A549 (cell line): Measurements from ENCODE around the gene ADCY7. TPM values are rescaled to one million over a fixed set of nuclear protein-coding genes. Genes with fewer than 3 reads are reported as not detected.

ENCODE experiments used
- ATAC-seq, 2 experiments: fragments of 200-7000 bp in 1 of 2; fragments of >200 bp in 1 of 2; cut with Nextera tagmentation in 1 of 2; cut with Tn5 transposase in 1 of 2; 3 replicates each; pipeline versions ENCODE4 v1.8.0 to v1.9.1; 2018 to 2020; ENCODE audit warnings: mild to moderate bottlenecking in 1 of 2, moderate library complexity in 1 of 2
- CTCF ChIA-PET: fragments of 300-600 bp; sonication (Branson Sonifier 250); formaldehyde crosslinking; extraction: SDS; loops from one replicate; lab custom pipeline; 2021; ENCODE audit warnings: antibody characterized with exemption, inconsistent platforms; lab: Yijun Ruan, JAX
- POLR2A ChIA-PET: fragments of 350-600 bp; formaldehyde crosslinking; extraction: SDS; loops from one replicate; lab custom pipeline; 2021; ENCODE audit warnings: antibody characterized with exemption, inconsistent platforms; lab: Yijun Ruan, JAX
- DNase-seq, 2 experiments: peaks; one replicate each; pipeline versions ENCODE4 v3.0.0 to v3.0.0-alpha.2; 2011 to 2016; ENCODE audit warnings: low read depth in 1 of 2, low spot score in 1 of 2
- FAIRE-seq: peaks from 2 replicates; lab custom pipeline; 2011; peaks lifted over from hg19 to GRCh38; lab: Jason Lieb, UNC
- H3K27ac ChIP-seq, 2 experiments: fragments of >200 bp; sonication (Bioruptor Twin); formaldehyde crosslinking; 3 replicates each; pipeline ENCODE4 v1.5.1; 2016 to 2017
- H3K4me1 ChIP-seq: fragments of >200 bp; sonication (Bioruptor Twin); formaldehyde crosslinking; 3 replicates; pipeline ENCODE4 v1.6.1; 2016
- H3K4me2 ChIP-seq: fragments of >200 bp; sonication (Bioruptor Twin); formaldehyde crosslinking; 3 replicates; pipeline ENCODE4 v1.6.1; 2016
- H3K4me3 ChIP-seq: fragments of >200 bp; sonication (Bioruptor Twin); formaldehyde crosslinking; 3 replicates; pipeline ENCODE4 v1.5.1; 2016
- H3K9me3 ChIP-seq: fragments of >200 bp; sonication (Bioruptor Twin); formaldehyde crosslinking; 3 replicates; pipeline ENCODE4 v1.6.1; 2016
- CBX2 ChIP-seq: fragments of 200-600 bp; sonication (generic); IDR thresholded peaks from 2 replicates; pipeline ENCODE4 v1.6.1; 2016; ENCODE audit warnings: low read depth, mild to moderate bottlenecking, borderline replicate concordance
- CBX8 ChIP-seq: fragments of 200-600 bp; sonication (generic); IDR thresholded peaks from 2 replicates; pipeline ENCODE4 v1.6.1; 2016
- EHF ChIP-seq: fragments of 250-450 bp; sonication (Bioruptor Pico); IDR thresholded peaks from 2 replicates; pipeline ENCODE4 v1.5.0; 2020; ENCODE audit warnings: mild to moderate bottlenecking
- ESRRA ChIP-seq: fragments of 150-350 bp; IDR thresholded peaks from 2 replicates; pipeline ENCODE4 v1.6.1; 2014; ENCODE audit warnings: mild to moderate bottlenecking, low read length, borderline replicate concordance
- FOSB ChIP-seq: fragments of 250-450 bp; sonication (Bioruptor Pico); IDR thresholded peaks from 2 replicates; pipeline ENCODE4 v1.5.0; 2020; ENCODE audit warnings: mild to moderate bottlenecking, moderate library complexity
- FOSL2 ChIP-seq, 2 experiments: fragments of 450-650 bp in 1 of 2; fragments of >200 bp in 1 of 2; sonication (Bioruptor Twin) in 1 of 2; formaldehyde crosslinking; IDR thresholded peaks; 2 replicates each; pipeline versions ENCODE4 v1.5.0 to v1.6.1; 2016 to 2020; ENCODE audit warnings: mild to moderate bottlenecking in 1 of 2, moderate library complexity in 1 of 2
- FOXS1 ChIP-seq: fragments of 250-450 bp; sonication (Bioruptor Pico); IDR thresholded peaks from 2 replicates; pipeline ENCODE4 v1.5.0; 2020; ENCODE audit warnings: mild to moderate bottlenecking, moderate library complexity
- HDAC2 ChIP-seq: fragments of 200-600 bp; sonication (generic); IDR thresholded peaks from 2 replicates; pipeline ENCODE4 v1.6.1; 2016
- HES2 ChIP-seq: fragments of >200 bp; sonication (Bioruptor Twin); formaldehyde crosslinking; IDR thresholded peaks from 2 replicates; pipeline ENCODE4 v1.6.1; 2016
- HEYL ChIP-seq: fragments of 250-450 bp; sonication (Bioruptor Pico); IDR thresholded peaks from 2 replicates; pipeline ENCODE4 v1.8.0; 2021; ENCODE audit warnings: mild to moderate bottlenecking, moderate library complexity
- HOXA7 ChIP-seq: fragments of 250-450 bp; sonication (Bioruptor Pico); IDR thresholded peaks from 2 replicates; pipeline ENCODE4 v1.5.0; 2020; ENCODE audit warnings: mild to moderate bottlenecking, moderate library complexity
- HOXB13 ChIP-seq: fragments of 250-450 bp; sonication (Bioruptor Pico); IDR thresholded peaks from 2 replicates; pipeline ENCODE4 v1.5.0; 2020; ENCODE audit warnings: low read depth, mild to moderate bottlenecking, moderate library complexity
- KDM1A ChIP-seq: fragments of 200-600 bp; sonication (generic); IDR thresholded peaks from 2 replicates; pipeline ENCODE4 v1.6.1; 2016; ENCODE audit warnings: low read depth, mild to moderate bottlenecking
- KDM5A ChIP-seq: fragments of 200-600 bp; sonication (generic); IDR thresholded peaks from 2 replicates; pipeline ENCODE4 v1.6.1; 2016; ENCODE audit warnings: antibody characterized with exemption, mild to moderate bottlenecking
- MAFK ChIP-seq: fragments of 450-650 bp; IDR thresholded peaks from 2 replicates; pipeline ENCODE4 v1.6.1; 2014; ENCODE audit not compliant: partially characterized antibody
- MAZ ChIP-seq: fragments of 150-350 bp; IDR thresholded peaks from 2 replicates; pipeline ENCODE4 v1.6.1; 2014; ENCODE audit warnings: antibody characterized with exemption, low read depth, low read length, borderline replicate concordance
- MYC ChIP-seq: IDR thresholded peaks from 2 replicates; pipeline ENCODE4 v1.6.1; 2012; ENCODE audit warnings: mild to moderate bottlenecking, inconsistent platforms, low read length, improper control_type of control experiment, borderline replicate concordance
- NFE2L2 ChIP-seq: fragments of 150-350 bp; conservative IDR thresholded peaks from 2 replicates; pipeline ENCODE4 v1.6.1; 2014; ENCODE audit warnings: low read length
- PBX3 ChIP-seq: IDR thresholded peaks from 2 replicates; pipeline ENCODE4 v1.6.1; 2012
- PHF8 ChIP-seq: fragments of 200-600 bp; sonication (generic); IDR thresholded peaks from 2 replicates; pipeline ENCODE4 v1.6.1; 2016; ENCODE audit warnings: low read depth, mild to moderate bottlenecking, antibody characterized with exemption, moderate library complexity, borderline replicate concordance
- POLR2AphosphoS2 ChIP-seq: conservative IDR thresholded peaks from 2 replicates; pipeline ENCODE4 v1.6.1; 2012; ENCODE audit warnings: low read length, improper control_type of control experiment, inconsistent platforms
- RAD21 ChIP-seq, 2 experiments: fragments of >200 bp in 1 of 2; sonication (Bioruptor Twin) in 1 of 2; formaldehyde crosslinking in 1 of 2; IDR thresholded peaks in 1 of 2; conservative IDR thresholded peaks in 1 of 2; 2 replicates in 1 of 2; 3 replicates in 1 of 2; pipeline ENCODE4 v1.6.1; 2012 to 2018; ENCODE audit warnings: inconsistent platforms in 1 of 2
- RARB ChIP-seq: fragments of 250-450 bp; sonication (Bioruptor Pico); IDR thresholded peaks from 2 replicates; pipeline ENCODE4 v1.8.0; 2021; ENCODE audit warnings: mild to moderate bottlenecking, moderate library complexity
- RCOR1 ChIP-seq: fragments of 150-350 bp; IDR thresholded peaks from 2 replicates; pipeline ENCODE4 v1.6.1; 2014; ENCODE audit warnings: antibody characterized with exemption, low read length, low read depth
- RFX5 ChIP-seq: fragments of 450-650 bp; IDR thresholded peaks from 2 replicates; pipeline ENCODE4 v1.7.1; 2014; ENCODE audit warnings: antibody characterized with exemption, mild to moderate bottlenecking, moderate library complexity
- SMC3 ChIP-seq: fragments of >200 bp; sonication (Bioruptor Twin); formaldehyde crosslinking; IDR thresholded peaks from 3 replicates; pipeline ENCODE4 v1.6.1; 2018; ENCODE audit warnings: inconsistent platforms
- SREBF2 ChIP-seq: fragments of 450-650 bp; IDR thresholded peaks from 2 replicates; pipeline ENCODE4 v1.6.1; 2014; ENCODE audit warnings: mild to moderate bottlenecking, moderate library complexity
- TFCP2L1 ChIP-seq: fragments of 250-450 bp; sonication (Bioruptor Pico); IDR thresholded peaks from 2 replicates; pipeline ENCODE4 v1.5.0; 2021; ENCODE audit warnings: mild to moderate bottlenecking
- ZC3H11A ChIP-seq: fragments of 450-650 bp; IDR thresholded peaks from 2 replicates; pipeline ENCODE4 v1.6.1; 2014; ENCODE audit warnings: antibody characterized with exemption, mild to moderate bottlenecking
- ZSCAN20 ChIP-seq: fragments of 250-450 bp; sonication (Bioruptor Pico); IDR thresholded peaks from 2 replicates; pipeline ENCODE4 v1.8.0; 2022; ENCODE audit warnings: mild to moderate bottlenecking, moderate library complexity
- WGBS: methylation state at CpG from one replicate; pipeline ENCODE4 v1.1.6; 2017; ENCODE audit errors: missing lambda C conversion rate; 5-methylcytosine and 5-hydroxymethylcytosine counted together
- polyA plus RNA-seq, 4 experiments: library from polyadenylated mRNA; depleted of rRNA in 3 of 4; stranded (reverse); fragments of >200 nt; fragmentation: RNase III in 1 of 4; extraction: RNeasy Plus Mini Kit Qiagen cat#74134 plus additional on column Dnase treatment in 1 of 4; gene quantifications; 2 replicates in 3 of 4; 3 replicates in 1 of 4; pipeline ENCODE4 v1.2.3, GENCODE V29; 2011 to 2017
- TF ChIP-seq, protein P1 (sequence below): fragments of 200-600 bp; sonication (generic); IDR thresholded peaks from 2 replicates; pipeline ENCODE4 v1.6.1; 2016; ENCODE audit warnings: antibody characterized with exemption, mild to moderate bottlenecking, moderate library complexity

ADCY7 gene
- polyA plus RNA-seq, 2 of the 4 experiments (the other 2 are of a cell fraction) = 10.5 to 18.7 TPM

DNA sequence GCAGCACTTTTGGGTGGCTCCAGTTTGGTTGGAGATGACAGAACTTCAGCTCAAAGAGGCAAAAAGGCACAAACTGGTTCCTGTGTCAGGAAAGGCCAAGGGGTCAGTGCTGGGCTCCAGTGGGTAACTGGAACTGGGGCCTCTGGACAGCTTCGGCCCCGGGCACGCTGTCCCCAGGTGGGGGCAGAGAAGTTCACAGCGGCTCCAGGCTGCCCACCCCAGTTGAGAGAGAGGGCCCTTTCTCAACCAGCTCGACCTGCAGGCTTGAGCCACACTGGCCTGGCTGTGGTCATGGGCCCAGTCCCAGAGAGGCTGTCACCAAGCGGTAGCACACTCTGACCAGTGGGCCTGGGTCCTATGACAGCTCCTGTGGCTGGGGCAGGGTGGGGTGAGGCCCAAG is 24.5 kb downstream of the ADCY7 start:
- no peak overlapping the region for H3K27ac ChIP-seq
- ATAC-seq (no peak), FAIRE-seq (no peak), DNase-seq (no peak)
- no peak for TF ChIP-seq HES2
- TF ChIP-seq KDM1A = no peak
- no peak for TF ChIP-seq ZC3H11A
- no peak for TF ChIP-seq HOXB13 (CRISPR knock-in tag)
- no peak for TF ChIP-seq MYC
- no peak for TF ChIP-seq CBX8
- TF ChIP-seq FOSB (CRISPR knock-in tag) = no peak
- no peak for TF ChIP-seq KDM5A
- no peak for TF ChIP-seq TFCP2L1 (CRISPR knock-in tag)
- TF ChIP-seq NFE2L2 = no peak
- TF ChIP-seq SMC3 = no peak
- no peak for TF ChIP-seq ZSCAN20 (CRISPR knock-in tag)
- no CpG with 5 or more reads among the region's 6 CpGs for WGBS
- ChIA-PET POLR2A (no interaction called here), CTCF (interaction anchor here (0.6 to 1.4 kb wide), 2 partner anchors 64 to 73 kb away, joined by 3 to 5 read pairs; no protein-coding TSS in a partner anchor)
- no peak overlapping the region for H3K4me2 ChIP-seq
- no peak overlapping the region for H3K4me3 ChIP-seq
- no peaks in the 10 kb centered on the region for H3K4me1 ChIP-seq
- H3K9me3 ChIP-seq = no peaks in the 10 kb centered on the region

- DNase-seq (no peak), FAIRE-seq (no peak), ATAC-seq (no peak)
- 86% methylated on average over 17 of the region's 26 CpGs for WGBS
- TF ChIP-seq RAD21 (conservative IDR thresholded peaks at IDR 0.05 in 1 of 2, IDR thresholded peaks at IDR 0.05 in 1 of 2) (no peak), ESRRA (no peak), SREBF2 (no peak), MYC (no peak), ZC3H11A (no peak), POLR2AphosphoS2 (no peak), PHF8 (no peak), FOSL2 (IDR thresholded peaks at IDR 0.05) (no peak), FOSL2 (CRISPR knock-in tag; IDR thresholded peaks at IDR 0.05) (no peak)
- POLR2A ChIA-PET = no interaction called here
- no peak overlapping the region for H3K4me3 ChIP-seq
- no peak overlapping the region for H3K27ac ChIP-seq
- CTCF ChIA-PET = interaction anchor here (1.4 kb wide), 1 partner anchor 63 kb away, joined by 5 read pairs; no protein-coding TSS in a partner anchor
- H3K4me1 ChIP-seq = no peaks in the 10 kb centered on the region
- no peak overlapping the region for H3K4me2 ChIP-seq
- H3K9me3 ChIP-seq = no peaks in the 10 kb centered on the region
These were observed 25.6 kb downstream of the ADCY7 start for GRCh38 chr16:50291719-50292565.

DNA sequence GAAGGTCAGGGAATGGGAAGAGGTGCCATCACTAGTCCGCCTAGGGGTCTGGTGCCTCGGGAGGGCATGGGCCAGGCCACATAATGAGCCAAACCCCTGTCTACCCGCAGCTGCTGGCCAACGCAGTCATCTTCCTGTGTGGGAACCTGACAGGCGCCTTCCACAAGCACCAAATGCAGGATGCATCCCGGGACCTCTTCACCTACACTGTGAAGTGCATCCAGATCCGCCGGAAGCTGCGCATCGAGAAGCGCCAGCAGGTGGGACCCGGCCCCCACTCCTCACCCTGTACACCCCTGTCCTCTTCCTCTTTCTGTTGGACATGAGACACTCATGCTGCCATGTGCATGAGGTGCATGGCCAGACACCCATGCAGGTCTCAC is 26.2 kb downstream of the ADCY7 start:
- ATAC-seq (no peak), DNase-seq (no peak)
- 93% methylated on average over 12 of the region's 12 CpGs for WGBS
- Histone ChIP-seq H3K4me1 (no peaks in the 10 kb centered on the region), H3K4me2 (no peak overlapping the region), H3K27ac (no peak overlapping the region)
- TF ChIP-seq HOXA7 (CRISPR knock-in tag) (no peak), KDM1A (no peak), MAFK (no peak), PHF8 (no peak), HEYL (CRISPR knock-in tag) (no peak), CBX2 (no peak), RCOR1 (no peak), RARB (CRISPR knock-in tag) (no peak), RFX5 (no peak), RAD21 (conservative IDR thresholded peaks at IDR 0.05 in 1 of 2, IDR thresholded peaks at IDR 0.05 in 1 of 2) (no peak), FOXS1 (CRISPR knock-in tag) (no peak), HDAC2 (no peak), ZSCAN20 (CRISPR knock-in tag) (no peak), PBX3 (no peak), MAZ (no peak), EHF (CRISPR knock-in tag) (no peak)
- TF ChIP-seq, protein P1, sequence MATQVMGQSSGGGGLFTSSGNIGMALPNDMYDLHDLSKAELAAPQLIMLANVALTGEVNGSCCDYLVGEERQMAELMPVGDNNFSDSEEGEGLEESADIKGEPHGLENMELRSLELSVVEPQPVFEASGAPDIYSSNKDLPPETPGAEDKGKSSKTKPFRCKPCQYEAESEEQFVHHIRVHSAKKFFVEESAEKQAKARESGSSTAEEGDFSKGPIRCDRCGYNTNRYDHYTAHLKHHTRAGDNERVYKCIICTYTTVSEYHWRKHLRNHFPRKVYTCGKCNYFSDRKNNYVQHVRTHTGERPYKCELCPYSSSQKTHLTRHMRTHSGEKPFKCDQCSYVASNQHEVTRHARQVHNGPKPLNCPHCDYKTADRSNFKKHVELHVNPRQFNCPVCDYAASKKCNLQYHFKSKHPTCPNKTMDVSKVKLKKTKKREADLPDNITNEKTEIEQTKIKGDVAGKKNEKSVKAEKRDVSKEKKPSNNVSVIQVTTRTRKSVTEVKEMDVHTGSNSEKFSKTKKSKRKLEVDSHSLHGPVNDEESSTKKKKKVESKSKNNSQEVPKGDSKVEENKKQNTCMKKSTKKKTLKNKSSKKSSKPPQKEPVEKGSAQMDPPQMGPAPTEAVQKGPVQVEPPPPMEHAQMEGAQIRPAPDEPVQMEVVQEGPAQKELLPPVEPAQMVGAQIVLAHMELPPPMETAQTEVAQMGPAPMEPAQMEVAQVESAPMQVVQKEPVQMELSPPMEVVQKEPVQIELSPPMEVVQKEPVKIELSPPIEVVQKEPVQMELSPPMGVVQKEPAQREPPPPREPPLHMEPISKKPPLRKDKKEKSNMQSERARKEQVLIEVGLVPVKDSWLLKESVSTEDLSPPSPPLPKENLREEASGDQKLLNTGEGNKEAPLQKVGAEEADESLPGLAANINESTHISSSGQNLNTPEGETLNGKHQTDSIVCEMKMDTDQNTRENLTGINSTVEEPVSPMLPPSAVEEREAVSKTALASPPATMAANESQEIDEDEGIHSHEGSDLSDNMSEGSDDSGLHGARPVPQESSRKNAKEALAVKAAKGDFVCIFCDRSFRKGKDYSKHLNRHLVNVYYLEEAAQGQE = no peak
- TF ChIP-seq, all 56 proteins: peak for 0
- no peak overlapping the region for H3K4me3 ChIP-seq
- no peaks in the 10 kb centered on the region for H3K9me3 ChIP-seq
- ChIA-PET POLR2A (no interaction called here), CTCF (no interaction called here)
- no peak for FAIRE-seq
